Epithelial cell of esophagus (primary cell): ENCODE data around the gene CARMIL1.

Experiments
- DNase-seq: peaks from one replicate; pipeline ENCODE4 v3.0.0; 2010; ENCODE audit warnings: low read depth
- H3K4me3 ChIP-seq: 2 replicates; pipeline ENCODE4 v1.5.1; 2011; ENCODE audit warnings: mild to moderate bottlenecking, low read length, control low read depth
- CTCF ChIP-seq: IDR thresholded peaks from 2 replicates; pipeline ENCODE4 v1.5.1; 2011; ENCODE audit warnings: low read depth, mild to moderate bottlenecking, low read length, control low read depth, inconsistent platforms; ENCODE audit not compliant: insufficient read depth; ENCODE audit errors: missing control alignments

Gene CARMIL1

GRCh38 chr6:25655723-25656122 is 376.5 kb downstream of the CARMIL1 start:
- TF ChIP-seq CTCF = no peak
- H3K4me3 ChIP-seq = no peak overlapping the region
- DNase-seq = no peak

- no peak for DNase-seq
- TF ChIP-seq CTCF = no peak
- no peak overlapping the region for H3K4me3 ChIP-seq
These were observed 380.6 kb downstream of the CARMIL1 start for GRCh38 chr6:25659633-25660368.

GRCh38 chr6:25660512-25660911 is 381.3 kb downstream of the CARMIL1 start:
- H3K4me3 ChIP-seq = no peak overlapping the region
- no peak for TF ChIP-seq CTCF
- DNase-seq = peak; percentile 98

GRCh38 chr6:25661129-25661779 is 382.1 kb downstream of the CARMIL1 start:
- DNase-seq = no peak
- H3K4me3 ChIP-seq = no peak overlapping the region
- no peak for TF ChIP-seq CTCF

GRCh38 chr6:25665455-25665854 is 386.3 kb downstream of the CARMIL1 start:
- no peak for TF ChIP-seq CTCF
- no peak overlapping the region for H3K4me3 ChIP-seq
- DNase-seq = no peak

- TF ChIP-seq CTCF = no peak
- no peak overlapping the region for H3K4me3 ChIP-seq
- no peak for DNase-seq
These were observed 390.2 kb downstream of the CARMIL1 start for GRCh38 chr6:25669413-25669812.
